H9 (cell line): ENCODE data around the gene HTD2. TPM values are rescaled to one million over a fixed set of nuclear protein-coding genes. Genes with fewer than 3 reads are reported as not detected.

Experiments
- DNase-seq: peaks from one replicate; pipeline ENCODE4 v3.0.0-alpha.2; 2017
- H2AFZ ChIP-seq: one replicate; pipeline ENCODE4 v1.6.1; 2013; ENCODE audit warnings: mild to moderate bottlenecking, low read length, control low read depth, moderate library complexity
- H2AK5ac ChIP-seq: 2 replicates; pipeline ENCODE4 v1.6.1; 2013; ENCODE audit warnings: low read length, control low read depth, mixed read lengths; ENCODE audit not compliant: insufficient read length
- H2BK120ac ChIP-seq: one replicate; pipeline ENCODE4 v1.6.1; 2013; ENCODE audit warnings: low read depth, mild to moderate bottlenecking, low read length, control low read depth, inconsistent platforms; ENCODE audit not compliant: poor library complexity, severe bottlenecking
- H2BK12ac ChIP-seq: 2 replicates; pipeline ENCODE4 v1.6.1; 2013; ENCODE audit warnings: low read length, control low read depth, mixed read lengths, low read depth; ENCODE audit not compliant: insufficient read length
- H2BK15ac ChIP-seq: 2 replicates; pipeline ENCODE4 v1.6.1; 2013; ENCODE audit warnings: low read depth, low read length, control low read depth
- H2BK20ac ChIP-seq: one replicate; pipeline ENCODE4 v1.6.1; 2013; ENCODE audit warnings: low read depth, mild to moderate bottlenecking, low read length, control low read depth, inconsistent platforms; ENCODE audit not compliant: poor library complexity, severe bottlenecking
- H2BK5ac ChIP-seq: 2 replicates; pipeline ENCODE4 v1.6.1; 2013; ENCODE audit warnings: low read length, control low read depth, mixed read lengths; ENCODE audit not compliant: insufficient read length
- H3K14ac ChIP-seq: 2 replicates; pipeline ENCODE4 v1.6.1; 2013; ENCODE audit warnings: low read length, control low read depth; ENCODE audit not compliant: insufficient read depth
- H3K18ac ChIP-seq: 2 replicates; pipeline ENCODE4 v1.6.1; 2013; ENCODE audit warnings: low read depth, mild to moderate bottlenecking, mixed read lengths, low read length, control low read depth; ENCODE audit not compliant: insufficient read length
- H3K23ac ChIP-seq: 2 replicates; pipeline ENCODE4 v1.6.1; 2013; ENCODE audit warnings: low read length, control low read depth, mixed read lengths, low read depth; ENCODE audit not compliant: insufficient read length
- H3K23me2 ChIP-seq: 2 replicates; pipeline ENCODE4 v1.6.1; 2013; ENCODE audit warnings: low read depth, mild to moderate bottlenecking, mixed read lengths, low read length, control low read depth; ENCODE audit not compliant: insufficient read length, poor library complexity, severe bottlenecking
- H3K27ac ChIP-seq: 2 replicates; pipeline ENCODE4 v1.5.1; 2013; ENCODE audit warnings: low read length, control low read depth, mixed read lengths, low read depth; ENCODE audit not compliant: insufficient read length
- H3K27me3 ChIP-seq: 2 replicates; pipeline ENCODE4 v1.6.1; 2013; ENCODE audit warnings: low read length, control low read depth, inconsistent platforms; ENCODE audit not compliant: insufficient read depth
- H3K4ac ChIP-seq: 2 replicates; pipeline ENCODE4 v1.6.1; 2013; ENCODE audit warnings: low read depth, mild to moderate bottlenecking, control low read depth, inconsistent platforms, low read length, moderate library complexity
- H3K4me1 ChIP-seq: 2 replicates; pipeline ENCODE4 v1.6.1; 2013; ENCODE audit warnings: low read length, control low read depth, inconsistent platforms; ENCODE audit not compliant: insufficient read depth
- H3K4me2 ChIP-seq: 2 replicates; pipeline ENCODE4 v1.6.1; 2013; ENCODE audit warnings: low read length, control low read depth, mixed read lengths; ENCODE audit not compliant: insufficient read length, insufficient read depth
- H3K56ac ChIP-seq: 2 replicates; pipeline ENCODE4 v1.6.1; 2013; ENCODE audit warnings: low read depth, mild to moderate bottlenecking, mixed read lengths, low read length, control low read depth; ENCODE audit not compliant: insufficient read length
- H3K79me1 ChIP-seq: 2 replicates; pipeline ENCODE4 v1.6.1; 2013; ENCODE audit warnings: low read depth, mild to moderate bottlenecking, moderate library complexity, low read length, control low read depth, inconsistent platforms; ENCODE audit not compliant: insufficient read depth, poor library complexity, severe bottlenecking
- H3K79me2 ChIP-seq: 2 replicates; pipeline ENCODE4 v1.6.1; 2013; ENCODE audit warnings: low read length, control low read depth, inconsistent platforms; ENCODE audit not compliant: insufficient read depth
- H3K9ac ChIP-seq: 2 replicates; pipeline ENCODE4 v1.6.1; 2013; ENCODE audit warnings: low read length, control low read depth, mixed read lengths; ENCODE audit not compliant: insufficient read length; ENCODE audit errors: extremely low read depth
- H3K9me3 ChIP-seq: one replicate; pipeline ENCODE4 v1.6.1; 2013; ENCODE audit warnings: low read depth, low read length, inconsistent platforms; ENCODE audit not compliant: control insufficient read depth
- H3T11ph ChIP-seq: one replicate; pipeline ENCODE4 v1.6.1; 2013; ENCODE audit warnings: mild to moderate bottlenecking, low read length, control low read depth, inconsistent platforms
- H4K20me1 ChIP-seq: one replicate; pipeline ENCODE4 v1.6.1; 2013; ENCODE audit not compliant: control insufficient read depth, insufficient read length, insufficient read depth
- H4K5ac ChIP-seq: 2 replicates; pipeline ENCODE4 v1.6.1; 2013; ENCODE audit warnings: low read depth, mild to moderate bottlenecking, mixed read lengths, low read length, control low read depth; ENCODE audit not compliant: insufficient read length
- H4K8ac ChIP-seq: replicated peaks from 2 replicates; pipeline ENCODE4 v1.6.1; 2013; ENCODE audit warnings: low read length, control low read depth, mixed read lengths, low read depth; ENCODE audit not compliant: insufficient read length
- H4K91ac ChIP-seq: 2 replicates; pipeline ENCODE4 v1.6.1; 2013; ENCODE audit warnings: low read depth, mild to moderate bottlenecking, moderate library complexity, mixed read lengths, low read length, control low read depth; ENCODE audit not compliant: insufficient read length
- H3K27ac Mint-ChIP-seq, 3 experiments: 2 replicates in 2 of 3; 3 replicates in 1 of 3; pipeline ENCODE4 v1.8.0; 2020 to 2021; ENCODE audit warnings: mixed read lengths in 3 of 3, mild to moderate bottlenecking in 1 of 3, moderate library complexity in 1 of 3
- H3K27me3 Mint-ChIP-seq: 2 replicates; pipeline ENCODE4 v1.8.0; 2021; ENCODE audit warnings: low read depth, mild to moderate bottlenecking, moderate library complexity, mixed read lengths
- H3K36me3 Mint-ChIP-seq, 3 experiments: 2 replicates in 2 of 3; 3 replicates in 1 of 3; pipeline ENCODE4 v1.8.0; 2020 to 2021; ENCODE audit warnings: low read depth in 3 of 3, mixed read lengths in 3 of 3; ENCODE audit not compliant: insufficient read depth in 1 of 3
- H3K4me1 Mint-ChIP-seq, 2 experiments: 2 replicates each; pipeline ENCODE4 v1.8.0; 2020; ENCODE audit warnings: mixed read lengths in 2 of 2
- H3K4me3 Mint-ChIP-seq, 2 experiments: 2 replicates in 1 of 2; 3 replicates in 1 of 2; pipeline ENCODE4 v1.8.0; 2020 to 2021; ENCODE audit warnings: mild to moderate bottlenecking in 2 of 2, mixed read lengths in 2 of 2, moderate library complexity in 1 of 2
- H3K9me3 Mint-ChIP-seq, 2 experiments: 2 replicates in 1 of 2; 3 replicates in 1 of 2; pipeline ENCODE4 v1.8.0; 2020; ENCODE audit warnings: mild to moderate bottlenecking in 2 of 2, mixed read lengths in 2 of 2, moderate library complexity in 1 of 2
- CTCF ChIP-seq: fragments of 200-600 bp; sonication (generic); conservative IDR thresholded peaks from 3 replicates; pipeline ENCODE4 v1.8.0; 2021; ENCODE audit warnings: antibody characterized with exemption, mild to moderate bottlenecking
- WGBS: extraction: QIAGEN DNeasy Blood & Tissue Kit; methylation state at CpG from one replicate; pipeline ENCODE4 v1.1.7; 2013; ENCODE audit warnings: missing lambda C conversion rate, low lambda C conversion rate, mixed read lengths; ENCODE audit not compliant: insufficient read length; ENCODE audit errors: extremely low coverage; 5-methylcytosine and 5-hydroxymethylcytosine counted together
- total RNA-seq: library from RNA; stranded (reverse); gene quantifications from 2 replicates; pipeline ENCODE4 v1.2.1, GENCODE V29; 2021

Gene HTD2
- total RNA-seq, 1 experiment from 2014 or later, result 13.4 TPM

GRCh38 chr3:58335652-58335947 is 29.3 kb downstream of the HTD2 start:
- Histone ChIP-seq H3K4me2 (no peak overlapping the region), H4K91ac (no peak overlapping the region), H2BK120ac (no peak overlapping the region), H3K14ac (no peak overlapping the region), H2BK15ac (no peak overlapping the region), H3K4me1 (no peaks in the 10 kb centered on the region; the same call in 1 of the 2 replicates), H2AFZ (no peak overlapping the region), H4K8ac (no peak overlapping the region), H3K4ac (no peak overlapping the region), H4K20me1 (no peaks in the 10 kb centered on the region), H3T11ph (no peak overlapping the region), H3K18ac (no peak overlapping the region), H2BK20ac (no peak overlapping the region), H3K9ac (no peak overlapping the region), H3K79me1 (no peaks in the 10 kb centered on the region), H3K27me3 (no peaks in the 10 kb centered on the region; the same call in 1 of the 2 replicates), H3K23me2 (peaks cover 4% of the 10 kb centered on the region), H3K23ac (no peak overlapping the region), H4K5ac (no peak overlapping the region), H3K27ac (no peak overlapping the region), H3K9me3 (no peaks in the 10 kb centered on the region), H2BK12ac (no peak overlapping the region), H2BK5ac (no peak overlapping the region), H3K79me2 (no peaks in the 10 kb centered on the region), H3K56ac (no peak overlapping the region), H2AK5ac (no peak overlapping the region)
- Mint-ChIP-seq H3K4me3 (no peak overlapping the region), H3K36me3 (no peaks in the 10 kb centered on the region), H3K4me1 (peaks cover 10 to 23% of the 10 kb centered on the region in 2 experiments), H3K27me3 (peaks cover 37% of the 10 kb centered on the region), H3K9me3 (no peaks in the 10 kb centered on the region), H3K27ac (no peak overlapping the region)
- TF ChIP-seq CTCF, result no peak
- DNase-seq, result no peak
- WGBS, result no CpG with 5 or more reads among the region's 1 CpG
